Kidney epithelial cell (primary cell): ENCODE data around the gene KANSL3. TPM values are rescaled to one million over a fixed set of nuclear protein-coding genes. Genes with fewer than 3 reads are reported as not detected.

Source experiments
- DNase-seq: peaks from one replicate; pipeline ENCODE4 v3.0.0-alpha.2; 2010; ENCODE audit warnings: low read depth
- H3K27me3 ChIP-seq: 2 replicates; pipeline ENCODE4 v1.6.0; 2011; ENCODE audit warnings: low read length; ENCODE audit not compliant: control insufficient read depth, insufficient read depth
- H3K36me3 ChIP-seq: 2 replicates; pipeline ENCODE4 v1.5.1; 2011; ENCODE audit warnings: low read length; ENCODE audit not compliant: control insufficient read depth, insufficient read depth
- H3K4me3 ChIP-seq: 2 replicates; pipeline ENCODE4 v1.5.1; 2011; ENCODE audit warnings: low read depth, mild to moderate bottlenecking, control low read depth, low read length
- CTCF ChIP-seq: IDR thresholded peaks from 2 replicates; pipeline ENCODE4 v1.5.1; 2011; ENCODE audit warnings: mild to moderate bottlenecking, moderate library complexity, low read length, control low read depth, inconsistent platforms; ENCODE audit not compliant: insufficient read depth, poor library complexity, severe bottlenecking
- total RNA-seq: library from RNA; depleted of rRNA; stranded (reverse); fragments of >200 nt; gene quantifications from 2 replicates; pipeline ENCODE4 v1.2.3, GENCODE V29; 2015

Gene KANSL3
- total RNA-seq, 1 donor from 2014 or later: 33.2 TPM

GRCh38 chr2:96579422-96579821 lies 58.7 kb downstream of the KANSL3 start:
- Histone ChIP-seq H3K36me3 (no peaks in the 10 kb centered on the region), H3K4me3 (no peak overlapping the region), H3K27me3 (no peaks in the 10 kb centered on the region)
- DNase-seq: no peak
- no peak for TF ChIP-seq CTCF

DNA sequence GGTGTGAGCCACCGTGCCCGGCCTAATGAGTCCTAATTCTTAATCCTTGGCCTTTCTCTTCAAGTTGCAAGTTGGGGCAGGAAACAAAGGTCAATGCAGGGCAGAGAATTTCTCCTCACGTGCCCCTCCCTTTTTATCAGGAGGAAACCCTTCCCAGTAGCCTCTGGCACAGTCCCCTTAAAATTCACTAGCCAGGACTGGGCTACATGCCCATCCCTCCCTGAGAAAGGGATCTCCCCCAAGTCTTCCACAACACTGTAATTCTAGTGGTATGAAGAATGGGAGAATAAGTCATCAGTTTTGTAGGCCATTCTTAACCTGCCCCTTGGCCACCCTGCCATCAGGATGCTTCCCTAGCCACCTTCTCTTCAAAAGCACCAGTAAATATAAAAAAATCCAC lies 59.4 kb downstream of the KANSL3 start:
- Histone ChIP-seq H3K4me3 (no peak overlapping the region), H3K27me3 (no peaks in the 10 kb centered on the region), H3K36me3 (no peaks in the 10 kb centered on the region)
- no peak for TF ChIP-seq CTCF
- DNase-seq: no peak

GRCh38 chr2:96577501-96577900 lies 60.6 kb downstream of the KANSL3 start:
- no peak for DNase-seq
- Histone ChIP-seq H3K27me3 (no peaks in the 10 kb centered on the region), H3K36me3 (no peaks in the 10 kb centered on the region), H3K4me3 (no peak overlapping the region)
- TF ChIP-seq CTCF: no peak

DNA sequence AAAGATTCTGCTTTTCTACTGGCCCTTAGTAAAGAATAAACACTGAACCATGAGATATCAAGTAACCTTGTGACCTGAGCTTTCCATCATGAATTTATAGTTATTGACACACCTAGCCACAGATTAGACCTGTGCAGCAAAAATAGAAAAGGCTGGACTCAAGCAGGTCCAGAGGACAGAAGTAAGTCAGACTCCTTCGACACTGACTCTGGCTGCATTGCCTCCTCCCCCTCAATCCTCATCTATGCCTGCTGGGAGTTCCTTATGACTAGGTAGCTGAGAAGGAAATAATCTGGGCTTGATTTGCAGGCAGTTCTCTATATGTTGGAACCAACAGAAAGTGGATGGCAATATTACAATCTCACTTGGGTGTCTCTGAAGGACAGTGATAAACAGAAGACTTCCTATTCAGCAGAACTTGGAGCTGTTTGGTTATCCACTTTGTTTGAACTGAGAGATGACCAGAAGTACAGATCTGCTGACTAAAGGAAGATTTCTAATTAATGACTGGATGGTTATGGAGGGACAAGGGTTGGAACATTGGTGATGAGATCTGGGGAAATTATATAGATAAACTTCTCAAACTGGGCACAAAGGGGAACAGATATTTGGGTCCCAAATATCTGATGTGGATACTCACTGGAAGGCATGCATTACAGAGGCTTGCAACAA lies 62.2 kb downstream of the KANSL3 start:
- TF ChIP-seq CTCF: no peak
- no peak overlapping the region for H3K4me3 ChIP-seq
- DNase-seq: no peak
- no peaks in the 10 kb centered on the region for H3K36me3 ChIP-seq
- H3K27me3 ChIP-seq: no peaks in the 10 kb centered on the region

DNA sequence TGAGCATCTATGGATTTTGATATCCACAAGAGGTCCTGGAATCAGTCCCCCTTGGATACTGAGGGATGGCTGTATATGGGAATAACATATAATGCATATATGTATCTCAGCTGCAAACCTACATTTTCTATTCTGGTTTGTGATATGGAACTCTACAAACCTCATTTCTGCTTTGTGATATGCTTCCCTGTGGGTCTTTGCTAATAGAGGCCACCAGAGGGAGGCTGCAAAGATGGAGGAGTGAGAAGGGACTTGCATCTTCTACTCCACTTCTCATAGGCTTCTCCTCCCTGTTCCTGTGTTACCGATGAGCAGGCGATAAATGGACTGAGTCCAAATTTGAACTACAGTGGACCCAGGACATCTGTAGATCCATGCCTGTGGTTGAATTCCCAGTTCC lies 63.7 kb downstream of the KANSL3 start:
- Histone ChIP-seq H3K36me3 (no peaks in the 10 kb centered on the region), H3K27me3 (no peaks in the 10 kb centered on the region), H3K4me3 (no peak overlapping the region)
- no peak for TF ChIP-seq CTCF
- no peak for DNase-seq

DNA sequence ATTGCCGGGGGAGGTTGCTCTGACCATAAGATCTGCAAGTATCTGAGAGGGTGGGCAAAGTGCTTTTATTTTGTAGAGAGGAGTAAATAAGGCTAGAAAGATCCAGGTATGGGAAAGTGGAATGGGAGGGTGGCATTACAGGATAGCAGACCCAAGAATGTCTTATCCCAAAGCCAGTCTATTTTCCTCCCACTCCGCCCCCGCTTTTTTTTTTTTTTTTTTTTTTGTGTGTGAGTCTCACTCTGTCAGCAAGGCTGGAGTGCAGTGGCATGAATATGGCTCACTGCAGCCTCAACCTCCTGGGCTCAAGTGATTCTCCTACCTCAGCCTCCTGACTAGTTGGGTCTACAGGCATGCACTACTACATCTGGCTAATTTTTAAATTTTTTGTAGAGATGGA lies 70.0 kb downstream of the KANSL3 start:
- no peak overlapping the region for H3K4me3 ChIP-seq
- no peak for TF ChIP-seq CTCF
- DNase-seq: no peak
- H3K27me3 ChIP-seq: no peaks in the 10 kb centered on the region
- H3K36me3 ChIP-seq: no peaks in the 10 kb centered on the region
